Transverse colon (tissue), 4 donors: Measurements from ENCODE around the gene TLK1.

ENCODE experiments used
- POLR2AphosphoS5 ChIP-seq, 3 donors: sonication (generic); formaldehyde crosslinking; IDR thresholded peaks; one replicate each; pipeline ENCODE4 v1.6.1; 2016; ENCODE audit warnings: antibody characterized with exemption in 3 of 3
- TF ChIP-seq, protein P1 (sequence below), 5 experiments: fragments of 200-600 bp in 3 of 5; fragments of 450-650 bp in 2 of 5; sonication (generic) in 3 of 5; IDR thresholded peaks; 1 replicate in 2 of 5; 2 replicates in 3 of 5; pipeline ENCODE4 v1.5.1; 2016 to 2017; ENCODE audit warnings: antibody characterized with exemption in 5 of 5, inconsistent platforms in 3 of 5, mild to moderate bottlenecking in 2 of 5, moderate library complexity in 1 of 5

DNA sequence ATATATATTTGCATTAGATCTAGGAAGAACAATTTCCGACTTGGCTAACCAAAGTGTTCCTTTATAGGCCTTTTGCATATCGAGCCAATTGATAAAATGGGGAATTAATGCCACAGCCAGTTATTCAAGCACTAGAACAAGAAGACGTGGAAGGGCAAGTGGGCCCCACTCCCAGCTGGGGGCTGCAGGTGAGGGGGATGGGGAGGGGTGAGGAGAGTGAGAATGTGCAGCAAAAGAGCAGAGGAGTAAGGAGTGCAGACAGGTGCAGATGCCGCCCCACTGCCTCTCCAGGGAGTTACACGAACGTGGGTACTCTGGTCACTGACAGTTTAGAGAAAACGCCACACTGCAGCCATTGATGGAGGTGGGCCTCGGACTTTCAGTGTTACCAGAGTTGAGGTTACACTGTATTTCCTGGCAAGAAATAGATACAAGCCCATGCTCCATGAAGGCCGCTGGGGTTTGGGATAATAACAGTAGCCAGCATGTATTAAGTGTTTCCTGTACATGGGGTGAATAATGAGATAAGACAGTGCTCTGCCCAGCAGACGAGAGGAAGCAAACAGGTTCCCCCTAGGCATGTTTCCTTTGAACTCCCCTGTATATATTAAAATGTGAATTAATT, 190.7 kb downstream of the TLK1 start:
- TF ChIP-seq, protein P1, sequence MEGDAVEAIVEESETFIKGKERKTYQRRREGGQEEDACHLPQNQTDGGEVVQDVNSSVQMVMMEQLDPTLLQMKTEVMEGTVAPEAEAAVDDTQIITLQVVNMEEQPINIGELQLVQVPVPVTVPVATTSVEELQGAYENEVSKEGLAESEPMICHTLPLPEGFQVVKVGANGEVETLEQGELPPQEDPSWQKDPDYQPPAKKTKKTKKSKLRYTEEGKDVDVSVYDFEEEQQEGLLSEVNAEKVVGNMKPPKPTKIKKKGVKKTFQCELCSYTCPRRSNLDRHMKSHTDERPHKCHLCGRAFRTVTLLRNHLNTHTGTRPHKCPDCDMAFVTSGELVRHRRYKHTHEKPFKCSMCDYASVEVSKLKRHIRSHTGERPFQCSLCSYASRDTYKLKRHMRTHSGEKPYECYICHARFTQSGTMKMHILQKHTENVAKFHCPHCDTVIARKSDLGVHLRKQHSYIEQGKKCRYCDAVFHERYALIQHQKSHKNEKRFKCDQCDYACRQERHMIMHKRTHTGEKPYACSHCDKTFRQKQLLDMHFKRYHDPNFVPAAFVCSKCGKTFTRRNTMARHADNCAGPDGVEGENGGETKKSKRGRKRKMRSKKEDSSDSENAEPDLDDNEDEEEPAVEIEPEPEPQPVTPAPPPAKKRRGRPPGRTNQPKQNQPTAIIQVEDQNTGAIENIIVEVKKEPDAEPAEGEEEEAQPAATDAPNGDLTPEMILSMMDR (IDR thresholded peaks at IDR 0.05): no peak
- no peak for TF ChIP-seq POLR2AphosphoS5 (IDR thresholded peaks at IDR 0.05)
